Prostate gland (tissue), 2 donors: ENCODE results near the gene ALDH3A1. TPM values are rescaled to one million over a fixed set of nuclear protein-coding genes. Genes with fewer than 3 reads are reported as not detected.

Source experiments
- DNase-seq: peaks from one replicate; pipeline ENCODE4 v3.0.0-alpha.2; 2019; ENCODE audit warnings: low spot score
- H3K27ac ChIP-seq, 2 donors: fragments of 200-600 bp; sonication (generic); 2 replicates each; pipeline ENCODE4 v1.5.1; 2017 to 2019
- H3K27me3 ChIP-seq: fragments of 200-600 bp; sonication (generic); replicated peaks from 2 replicates; pipeline ENCODE4 v1.5.1; 2019; ENCODE audit not compliant: insufficient read depth
- H3K36me3 ChIP-seq, 2 donors: fragments of 200-600 bp; sonication (generic); 1 replicate in 1 of 2; 2 replicates in 1 of 2; pipeline versions ENCODE4 v1.5.1 to v1.8.1; 2017 to 2019
- H3K4me1 ChIP-seq: fragments of 200-600 bp; sonication (generic); replicated peaks from 2 replicates; pipeline ENCODE4 v1.5.1; 2019
- H3K4me3 ChIP-seq, 2 donors: fragments of 200-600 bp; sonication (generic); 2 replicates each; pipeline ENCODE4 v1.5.1; 2017 to 2019
- H3K9me3 ChIP-seq: fragments of 200-600 bp; sonication (generic); 2 replicates; pipeline ENCODE4 v1.5.1; 2017
- POLR2A ChIP-seq: fragments of 450-650 bp; IDR thresholded peaks from one replicate; pipeline ENCODE4 v1.6.1; 2016; ENCODE audit warnings: antibody characterized with exemption, mild to moderate bottlenecking
- POLR2AphosphoS5 ChIP-seq: sonication (generic); formaldehyde crosslinking; IDR thresholded peaks from one replicate; pipeline ENCODE4 v1.6.1; 2017; ENCODE audit warnings: antibody characterized with exemption
- WGBS: methylation state at CpG from one replicate; pipeline ENCODE4 v1.1.5; 2018; 5-methylcytosine and 5-hydroxymethylcytosine counted together
- intact Hi-C: fragments of 100-400 bp; cut with DNase I; formaldehyde crosslinking; loops from one replicate; pipeline ENCODE4 v1.14.2; 2022
- total RNA-seq, 2 donors: library from RNA; depleted of rRNA; stranded (reverse); fragments of >200 nt; gene quantifications; one replicate each; pipeline ENCODE4 v1.1.0, GENCODE V29; 2016
- TF ChIP-seq, protein P1 (sequence below), 4 experiments: fragments of 200-600 bp in 2 of 4; fragments of 450-650 bp in 2 of 4; sonication (generic) in 2 of 4; IDR thresholded peaks; 1 replicate in 3 of 4; 2 replicates in 1 of 4; pipeline ENCODE4 v1.5.1; 2016 to 2019; ENCODE audit warnings: antibody characterized with exemption in 4 of 4, mild to moderate bottlenecking in 2 of 4, moderate library complexity in 2 of 4

ALDH3A1 gene
- total RNA-seq, 2 donors from 2014 or later: 2.1 to 12.8 TPM

DNA sequence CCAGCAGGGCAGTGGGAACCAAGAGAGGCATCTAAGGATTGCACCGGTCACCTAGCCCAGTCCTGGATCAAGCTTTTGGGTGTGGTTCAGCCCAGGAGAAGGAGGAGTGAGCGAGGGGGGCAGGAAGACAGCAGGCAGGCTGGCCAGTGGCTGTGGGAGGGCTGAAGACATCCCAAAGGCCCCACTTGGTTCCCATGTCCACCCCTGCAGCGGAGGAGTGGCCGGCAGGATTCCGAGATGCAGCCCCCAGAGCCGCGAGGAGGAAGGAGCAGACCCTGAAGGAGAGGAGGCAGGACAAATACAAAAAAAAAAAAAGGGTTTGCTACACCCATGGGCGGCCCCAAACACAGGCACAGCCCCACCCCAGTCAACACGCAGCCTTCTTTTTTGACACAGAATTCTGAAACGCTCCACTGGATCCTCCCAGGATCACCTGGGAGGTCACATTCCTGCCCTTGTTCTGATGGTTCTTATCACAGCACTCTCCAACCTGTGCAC, 30.6 kb downstream of the ALDH3A1 start:
- Histone ChIP-seq H3K27ac (no peak overlapping the region), H3K27me3 (no peaks in the 10 kb centered on the region), H3K36me3 (no peaks in the 10 kb centered on the region), H3K4me3 (no peak overlapping the region), H3K4me1 (no peaks in the 10 kb centered on the region), H3K9me3 (no peaks in the 10 kb centered on the region)
- TF ChIP-seq POLR2A (no peak), POLR2AphosphoS5 (no peak)
- TF ChIP-seq, protein P1, sequence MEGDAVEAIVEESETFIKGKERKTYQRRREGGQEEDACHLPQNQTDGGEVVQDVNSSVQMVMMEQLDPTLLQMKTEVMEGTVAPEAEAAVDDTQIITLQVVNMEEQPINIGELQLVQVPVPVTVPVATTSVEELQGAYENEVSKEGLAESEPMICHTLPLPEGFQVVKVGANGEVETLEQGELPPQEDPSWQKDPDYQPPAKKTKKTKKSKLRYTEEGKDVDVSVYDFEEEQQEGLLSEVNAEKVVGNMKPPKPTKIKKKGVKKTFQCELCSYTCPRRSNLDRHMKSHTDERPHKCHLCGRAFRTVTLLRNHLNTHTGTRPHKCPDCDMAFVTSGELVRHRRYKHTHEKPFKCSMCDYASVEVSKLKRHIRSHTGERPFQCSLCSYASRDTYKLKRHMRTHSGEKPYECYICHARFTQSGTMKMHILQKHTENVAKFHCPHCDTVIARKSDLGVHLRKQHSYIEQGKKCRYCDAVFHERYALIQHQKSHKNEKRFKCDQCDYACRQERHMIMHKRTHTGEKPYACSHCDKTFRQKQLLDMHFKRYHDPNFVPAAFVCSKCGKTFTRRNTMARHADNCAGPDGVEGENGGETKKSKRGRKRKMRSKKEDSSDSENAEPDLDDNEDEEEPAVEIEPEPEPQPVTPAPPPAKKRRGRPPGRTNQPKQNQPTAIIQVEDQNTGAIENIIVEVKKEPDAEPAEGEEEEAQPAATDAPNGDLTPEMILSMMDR (IDR thresholded peaks at IDR 0.05): no peak
- intact Hi-C loops: no loop called here
- WGBS: 94% methylated on average over 10 of the region's 10 CpGs
- no peak for DNase-seq

DNA sequence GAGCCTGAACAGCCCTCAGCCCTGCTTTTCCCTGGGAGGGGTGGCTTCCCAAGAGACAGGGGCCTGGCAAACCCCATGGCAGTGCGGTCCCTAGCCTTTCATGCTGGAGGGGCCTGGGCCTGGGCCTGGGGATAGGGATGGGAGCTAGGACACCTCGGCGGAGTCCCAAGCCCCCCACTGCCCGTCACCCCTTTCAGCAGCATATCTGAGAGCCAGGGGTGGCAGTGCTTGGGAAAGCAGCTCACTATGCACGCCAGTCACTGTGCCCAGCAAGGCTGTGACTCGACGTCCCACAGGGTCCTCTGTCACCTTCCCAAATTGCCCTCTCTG, 31.1 kb downstream of the ALDH3A1 start:
- DNase-seq: no peak
- H3K4me3 ChIP-seq: no peak overlapping the region
- 98% methylated on average over 7 of the region's 7 CpGs for WGBS
- H3K4me1 ChIP-seq: no peaks in the 10 kb centered on the region
- no peak overlapping the region for H3K27ac ChIP-seq
- H3K36me3 ChIP-seq: no peaks in the 10 kb centered on the region
- no peaks in the 10 kb centered on the region for H3K9me3 ChIP-seq
- no peaks in the 10 kb centered on the region for H3K27me3 ChIP-seq
- intact Hi-C loops: no loop called here
- no peak for TF ChIP-seq POLR2A
- TF ChIP-seq POLR2AphosphoS5: no peak
- TF ChIP-seq, protein P1 (IDR thresholded peaks at IDR 0.05): no peak

DNA sequence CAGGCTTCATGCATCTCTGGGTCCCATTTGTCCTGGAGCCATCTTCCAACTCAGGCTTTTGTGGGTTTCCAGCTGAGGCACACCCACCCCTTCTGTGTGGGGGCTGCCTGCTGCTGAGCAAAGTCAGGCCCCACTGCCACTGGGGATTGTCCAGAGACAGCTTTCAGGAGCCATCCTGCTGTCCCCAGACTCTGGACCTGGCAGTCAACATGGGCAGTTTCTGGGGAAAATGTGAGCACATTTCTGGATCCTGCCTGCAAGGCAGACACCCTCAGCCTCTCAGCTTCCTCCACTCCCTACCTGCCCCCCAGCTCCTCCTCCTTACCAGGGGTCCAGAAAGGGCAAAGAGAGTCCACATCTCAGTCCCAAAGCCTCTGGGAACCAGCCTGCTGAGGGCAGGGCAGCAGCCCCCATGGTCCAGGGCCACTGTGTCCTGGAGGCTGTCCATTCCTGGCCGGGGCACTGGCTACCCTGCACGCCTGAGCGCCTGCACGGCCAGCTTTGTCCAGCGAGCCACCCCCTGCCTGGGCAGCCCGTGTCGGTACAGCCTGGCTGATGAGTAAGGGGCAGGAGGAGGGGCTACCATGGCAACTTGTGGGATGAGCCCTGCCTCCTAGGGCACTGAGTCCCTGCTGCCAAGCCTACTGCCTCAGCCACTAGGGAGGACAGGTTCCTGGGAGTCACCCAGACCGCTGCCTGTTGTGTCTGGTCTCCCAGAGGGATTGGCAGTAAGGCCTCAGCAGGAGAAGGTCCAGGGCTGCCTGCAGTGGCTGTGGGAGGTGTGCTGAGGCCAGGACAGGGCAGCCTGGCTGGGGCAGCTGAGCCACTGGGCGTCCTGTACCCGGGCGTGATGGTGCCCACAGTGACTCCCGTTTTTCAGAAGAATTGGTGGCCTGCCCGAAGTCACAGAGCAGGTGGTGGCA, 31.7 kb downstream of the ALDH3A1 start, which contains the start of gene SLC47A2:
SLC47A2 (minus strand) TSS at position 477 of the 923 bp plus-strand sequence; CDS start at position 448, 29 bp downstream.
- H3K27ac ChIP-seq: no peak within 1 kb of the TSS
- H3K4me1 ChIP-seq: no peaks in the 10 kb centered on the region
- no peaks in the 10 kb centered on the region for H3K36me3 ChIP-seq
- intact Hi-C loops: no loop called here
- no peak for DNase-seq
- H3K27me3 ChIP-seq: no peaks in the 10 kb centered on the region
- no peak within 1 kb of the TSS for H3K4me3 ChIP-seq
- TF ChIP-seq, protein P1 (IDR thresholded peaks at IDR 0.05): no peak
- no peak for TF ChIP-seq POLR2A
- no peak for TF ChIP-seq POLR2AphosphoS5
- H3K9me3 ChIP-seq: no peaks in the 10 kb centered on the region
- WGBS: 67% methylated on average over 10 of the region's 13 CpGs

DNA sequence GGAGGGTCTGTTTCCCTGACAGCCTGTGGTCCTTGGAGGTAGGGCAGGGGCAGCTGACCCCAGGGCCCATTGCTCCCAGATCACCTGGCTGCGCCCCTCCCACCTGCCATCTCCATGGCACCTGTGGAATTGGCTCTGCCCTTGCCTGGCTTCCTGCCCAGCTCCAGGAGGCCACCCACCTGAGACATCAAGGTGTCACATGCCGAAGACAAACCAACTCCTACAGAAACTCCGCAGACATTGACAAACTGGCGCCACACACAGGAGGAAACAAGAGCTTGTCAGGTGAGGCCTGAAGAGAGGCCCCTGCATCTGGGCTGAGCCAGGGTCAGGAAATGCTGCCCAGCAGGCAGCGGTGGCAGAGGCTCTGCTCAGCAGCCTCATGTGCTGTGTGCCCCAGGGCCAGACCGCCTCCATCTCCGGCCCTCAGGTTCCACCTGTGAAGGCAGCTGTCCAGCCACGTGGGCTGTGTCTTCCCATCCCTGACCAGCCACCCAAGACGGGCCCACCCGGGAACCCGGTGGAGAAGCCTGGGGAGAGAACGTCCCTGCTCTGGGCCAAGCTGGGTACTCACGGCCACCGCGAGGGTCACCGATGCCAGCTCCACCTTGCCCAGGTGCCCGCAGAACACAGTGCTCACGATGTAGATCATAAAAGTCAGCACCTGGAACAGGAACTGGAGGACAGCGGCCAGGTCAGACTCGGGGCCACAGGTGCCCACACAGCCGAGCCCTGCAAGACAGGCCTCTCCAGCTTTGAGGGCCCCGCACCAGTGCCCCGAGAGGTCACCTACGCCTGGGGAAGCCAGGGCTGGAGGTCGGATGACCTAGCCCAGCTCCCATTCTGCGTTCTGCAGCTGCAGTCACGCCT, 33.3 kb downstream of the ALDH3A1 start:
- no peak overlapping the region for H3K27ac ChIP-seq
- H3K27me3 ChIP-seq: no peaks in the 10 kb centered on the region
- WGBS: 82% methylated on average over 24 of the region's 27 CpGs
- H3K36me3 ChIP-seq: no peaks in the 10 kb centered on the region
- no peak for DNase-seq
- no peaks in the 10 kb centered on the region for H3K9me3 ChIP-seq
- TF ChIP-seq, protein P1 (IDR thresholded peaks at IDR 0.05): no peak
- TF ChIP-seq POLR2A (no peak), POLR2AphosphoS5 (no peak)
- no peaks in the 10 kb centered on the region for H3K4me1 ChIP-seq
- intact Hi-C loops: no loop called here
- H3K4me3 ChIP-seq: no peak overlapping the region
